Mesenchymal stem cell (in vitro differentiated cells and primary cell): ENCODE results near the gene COL8A1.

Experiments
- DNase-seq: peaks from one replicate; pipeline ENCODE4 v3.0.0-alpha.2; 2013
- H2AFZ ChIP-seq: one replicate; pipeline ENCODE4 v1.6.1; 2013; ENCODE audit warnings: low read depth, mild to moderate bottlenecking, control low read depth, inconsistent platforms, low read length, moderate library complexity
- H2AK5ac ChIP-seq: 2 replicates; pipeline ENCODE4 v1.6.1; 2013; ENCODE audit warnings: low read length, moderate library complexity, mild to moderate bottlenecking, inconsistent platforms; ENCODE audit not compliant: severe bottlenecking
- H2BK120ac ChIP-seq: one replicate; pipeline ENCODE4 v1.6.1; 2013; ENCODE audit warnings: low read depth, mild to moderate bottlenecking, inconsistent platforms, low read length, moderate library complexity
- H2BK12ac ChIP-seq, 2 experiments: one replicate each; pipeline ENCODE4 v1.6.1; 2013; ENCODE audit warnings: inconsistent platforms in 2 of 2, low read length in 2 of 2, mild to moderate bottlenecking in 2 of 2, moderate library complexity in 2 of 2, control low read depth in 1 of 2
- H2BK15ac ChIP-seq: one replicate; pipeline ENCODE4 v1.6.1; 2013; ENCODE audit warnings: mild to moderate bottlenecking, low read depth, inconsistent platforms; ENCODE audit not compliant: poor library complexity, severe bottlenecking
- H2BK5ac ChIP-seq: 2 replicates; pipeline ENCODE4 v1.6.1; 2013; ENCODE audit warnings: low read depth, mild to moderate bottlenecking, low read length, control low read depth, inconsistent platforms; ENCODE audit not compliant: poor library complexity, severe bottlenecking
- H3K14ac ChIP-seq, 2 experiments: one replicate each; pipeline ENCODE4 v1.6.1; 2013; ENCODE audit warnings: inconsistent platforms in 2 of 2, low read length in 2 of 2, control low read depth in 1 of 2, mild to moderate bottlenecking in 1 of 2, moderate library complexity in 1 of 2
- H3K18ac ChIP-seq, 2 experiments: one replicate each; pipeline ENCODE4 v1.6.1; 2013; ENCODE audit warnings: inconsistent platforms in 2 of 2, low read length in 2 of 2, control low read depth in 1 of 2, low read depth in 1 of 2, mild to moderate bottlenecking in 1 of 2
- H3K23ac ChIP-seq, 2 experiments: one replicate each; pipeline ENCODE4 v1.6.1; 2013; ENCODE audit warnings: inconsistent platforms in 2 of 2, low read length in 2 of 2, mild to moderate bottlenecking in 2 of 2, moderate library complexity in 2 of 2, control low read depth in 1 of 2
- H3K27ac ChIP-seq: 2 replicates; pipeline ENCODE4 v1.5.1; 2013; ENCODE audit warnings: mild to moderate bottlenecking, moderate library complexity, low read length, control low read depth, inconsistent platforms; ENCODE audit not compliant: poor library complexity, severe bottlenecking
- H3K27me3 ChIP-seq, 2 experiments: 2 replicates each; pipeline versions ENCODE4 v1.6.1 to v1.7.0; 2013; ENCODE audit warnings: low read length in 2 of 2, mild to moderate bottlenecking in 2 of 2, moderate library complexity in 2 of 2, control low read depth in 1 of 2, inconsistent platforms in 1 of 2; ENCODE audit not compliant: control insufficient read depth in 1 of 2, insufficient read depth in 1 of 2
- H3K36me3 ChIP-seq, 2 experiments: 2 replicates each; pipeline versions ENCODE4 v1.6.1 to v1.7.0; 2013; ENCODE audit warnings: low read length in 2 of 2, control low read depth in 1 of 2, inconsistent platforms in 1 of 2, low read depth in 1 of 2, mild to moderate bottlenecking in 1 of 2; ENCODE audit not compliant: insufficient read depth in 2 of 2, control insufficient read depth in 1 of 2
- H3K4ac ChIP-seq, 2 experiments: one replicate each; pipeline ENCODE4 v1.6.1; 2013; ENCODE audit warnings: inconsistent platforms in 2 of 2, low read length in 2 of 2, mild to moderate bottlenecking in 2 of 2, moderate library complexity in 2 of 2, control low read depth in 1 of 2, low read depth in 1 of 2
- H3K4me1 ChIP-seq: 2 replicates; pipeline ENCODE4 v1.6.1; 2013; ENCODE audit warnings: low read depth, low read length, control low read depth; ENCODE audit not compliant: control insufficient read depth, insufficient read depth
- H3K4me2 ChIP-seq: 2 replicates; pipeline ENCODE4 v1.6.1; 2013; ENCODE audit warnings: low read length, mild to moderate bottlenecking, inconsistent platforms; ENCODE audit not compliant: poor library complexity, severe bottlenecking
- H3K4me3 ChIP-seq, 2 experiments: 2 replicates each; pipeline versions ENCODE4 v1.5.1 to v1.7.0; 2013; ENCODE audit warnings: low read length in 2 of 2, mild to moderate bottlenecking in 2 of 2, control low read depth in 1 of 2, low read depth in 1 of 2; ENCODE audit not compliant: insufficient read depth in 1 of 2
- H3K79me1 ChIP-seq: replicated peaks from 2 replicates; pipeline ENCODE4 v1.6.1; 2013; ENCODE audit warnings: mild to moderate bottlenecking, control low read depth, low read length, inconsistent platforms; ENCODE audit not compliant: poor library complexity, severe bottlenecking
- H3K9ac ChIP-seq: 2 replicates; pipeline ENCODE4 v1.7.0; 2013; ENCODE audit warnings: mild to moderate bottlenecking, low read length, moderate library complexity
- H3K9me3 ChIP-seq: 2 replicates; pipeline ENCODE4 v1.7.0; 2013; ENCODE audit warnings: mild to moderate bottlenecking, low read length; ENCODE audit not compliant: control insufficient read depth
- H4K8ac ChIP-seq: one replicate; pipeline ENCODE4 v1.6.1; 2013; ENCODE audit warnings: inconsistent platforms, mild to moderate bottlenecking, low read length, moderate library complexity
- H4K91ac ChIP-seq: one replicate; pipeline ENCODE4 v1.6.1; 2013; ENCODE audit warnings: mild to moderate bottlenecking, low read length, inconsistent platforms
- WGBS: methylation state at CpG from one replicate; pipeline ENCODE4 v1.1.7; 2013; ENCODE audit warnings: mixed read lengths; 5-methylcytosine and 5-hydroxymethylcytosine counted together

The COL8A1 gene

GRCh38 chr3:99678023-99678422 is 39.6 kb downstream of the COL8A1 start:
- Histone ChIP-seq H3K4me3 (peak overlapping the region in 1 of 2 experiments; percentile 9), H4K8ac (no peak overlapping the region), H3K4ac (no peak overlapping the region), H3K79me1 (no peaks in the 10 kb centered on the region), H3K4me2 (no peak overlapping the region), H4K91ac (no peak overlapping the region), H2BK120ac (no peak overlapping the region), H2BK5ac (no peak overlapping the region), H3K18ac (no peak overlapping the region), H3K27ac (peak overlapping the region; percentile 59), H2AK5ac (no peak overlapping the region), H2BK12ac (no peak overlapping the region), H3K9me3 (no peaks in the 10 kb centered on the region), H2BK15ac (no peak overlapping the region), H3K36me3 (peaks cover 0 to 7% of the 10 kb centered on the region in 2 experiments), H3K4me1 (peaks cover 6% of the 10 kb centered on the region), H3K9ac (peak overlapping the region; percentile 64), H3K14ac (no peak overlapping the region), H3K23ac (no peak overlapping the region), H3K27me3 (no peaks in the 10 kb centered on the region), H2AFZ (no peak overlapping the region)
- 40% methylated on average over 1 of the region's 1 CpG for WGBS
- DNase-seq = peak; percentile 82

DNA sequence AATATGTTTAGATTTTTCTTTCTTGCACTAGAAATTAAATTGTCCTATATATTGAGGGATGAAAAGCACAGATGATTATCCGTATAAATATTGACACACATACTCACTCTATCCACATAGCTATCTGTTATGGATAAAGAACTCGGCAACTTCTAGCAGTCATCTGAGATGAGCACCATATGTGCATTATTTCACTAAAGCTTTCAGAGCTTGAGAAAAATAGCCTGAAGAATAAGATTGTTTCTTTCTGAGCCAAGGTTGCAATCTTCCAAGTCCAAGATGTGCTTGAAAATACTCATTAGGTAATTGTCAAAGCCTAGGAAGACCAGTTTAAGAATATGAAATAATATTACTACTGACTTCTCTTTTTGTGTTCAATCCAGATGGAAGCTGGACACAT is 40.5 kb downstream of the COL8A1 start:
- Histone ChIP-seq H3K14ac (no peak overlapping the region), H2BK5ac (no peak overlapping the region), H3K4me2 (no peak overlapping the region), H3K18ac (no peak overlapping the region), H3K4me3 (peak overlapping the region in 1 of 2 experiments; percentile 9), H3K4ac (no peak overlapping the region), H2AK5ac (no peak overlapping the region), H2AFZ (no peak overlapping the region), H3K27ac (no peak overlapping the region), H3K27me3 (no peaks in the 10 kb centered on the region), H2BK120ac (no peak overlapping the region), H3K23ac (no peak overlapping the region), H4K91ac (no peak overlapping the region), H2BK15ac (no peak overlapping the region), H3K79me1 (no peaks in the 10 kb centered on the region), H3K9me3 (no peaks in the 10 kb centered on the region), H4K8ac (no peak overlapping the region), H3K4me1 (peaks cover 6% of the 10 kb centered on the region), H2BK12ac (no peak overlapping the region), H3K9ac (peak overlapping the region; percentile 64), H3K36me3 (peaks cover 0 to 7% of the 10 kb centered on the region in 2 experiments)
- no CpG with 5 or more reads among the region's 2 CpGs for WGBS
- DNase-seq = no peak

DNA sequence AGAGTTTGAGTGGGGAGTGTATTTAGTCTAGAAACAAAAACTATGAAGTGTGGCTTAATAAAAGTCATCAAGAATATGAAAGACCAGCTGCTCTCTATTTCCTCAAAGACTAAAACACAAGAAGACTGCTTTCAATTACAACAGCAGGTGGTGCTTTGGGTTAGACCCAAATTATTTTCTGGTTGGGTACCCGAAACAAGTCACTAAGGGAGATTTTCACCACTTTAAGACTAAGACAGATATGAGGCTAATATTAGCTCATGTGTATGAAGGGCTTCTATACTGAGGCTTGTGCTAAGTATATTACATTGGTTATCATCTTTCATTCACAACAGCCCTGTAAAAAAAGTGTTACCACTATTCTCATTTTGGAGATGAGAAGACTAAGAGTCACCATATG is 43.1 kb downstream of the COL8A1 start:
- Histone ChIP-seq H3K9me3 (no peaks in the 10 kb centered on the region), H4K91ac (no peak overlapping the region), H3K27me3 (no peaks in the 10 kb centered on the region), H3K4me2 (no peak overlapping the region), H3K14ac (no peak overlapping the region), H3K18ac (no peak overlapping the region), H3K27ac (no peak overlapping the region), H3K4ac (no peak overlapping the region), H2BK5ac (no peak overlapping the region), H3K79me1 (no peaks in the 10 kb centered on the region), H2BK15ac (no peak overlapping the region), H3K4me1 (peaks cover 5% of the 10 kb centered on the region), H2BK120ac (no peak overlapping the region), H2BK12ac (no peak overlapping the region), H3K36me3 (peaks cover 0 to 9% of the 10 kb centered on the region in 2 experiments), H3K23ac (no peak overlapping the region), H4K8ac (no peak overlapping the region), H2AFZ (no peak overlapping the region), H3K4me3 (no peak overlapping the region), H2AK5ac (no peak overlapping the region), H3K9ac (no peak overlapping the region)
- no peak for DNase-seq
- WGBS = no CpG with 5 or more reads among the region's 1 CpG

- Histone ChIP-seq H3K79me1 (no peaks in the 10 kb centered on the region), H3K9ac (no peak overlapping the region), H2BK15ac (no peak overlapping the region), H3K14ac (no peak overlapping the region), H2BK120ac (no peak overlapping the region), H2BK5ac (no peak overlapping the region), H3K4ac (no peak overlapping the region), H3K4me1 (peaks cover 6% of the 10 kb centered on the region), H3K36me3 (peaks cover 0 to 13% of the 10 kb centered on the region in 2 experiments), H3K27me3 (no peaks in the 10 kb centered on the region), H3K9me3 (no peaks in the 10 kb centered on the region), H2BK12ac (no peak overlapping the region), H4K91ac (no peak overlapping the region), H3K18ac (no peak overlapping the region), H2AFZ (no peak overlapping the region), H4K8ac (no peak overlapping the region), H2AK5ac (no peak overlapping the region), H3K27ac (no peak overlapping the region), H3K4me2 (no peak overlapping the region), H3K23ac (no peak overlapping the region), H3K4me3 (no peak overlapping the region)
- 98% methylated on average over 9 of the region's 9 CpGs for WGBS
- DNase-seq = no peak
These were observed 43.6 kb downstream of the COL8A1 start for GRCh38 chr3:99681976-99682375.
